GM21723 (cell line): Measurements from ENCODE around the gene TMCC2.
A peak's percentile ranks its signal among the peaks of the same experiment; 100 is the strongest.
"Not testable (repeated sequence)": the region's sequence is repeated elsewhere in the genome, so short reads cannot be mapped to it uniquely, and the experiment has no call there.

Experiments used
- ATAC-seq: cut with Tn5 transposase; IDR thresholded peaks from one replicate; pipeline ENCODE4 v1.9.1; 2021; ENCODE audit warnings: mild to moderate bottlenecking, moderate library complexity; ENCODE audit not compliant: unreplicated experiment

Gene TMCC2

GRCh38 chr1:205275133-205275532 is 47.4 kb downstream of the TMCC2 start:
- ATAC-seq = no peak

- ATAC-seq = no peak
These were observed 48.4 kb downstream of the TMCC2 start for GRCh38 chr1:205275916-205276688.

DNA sequence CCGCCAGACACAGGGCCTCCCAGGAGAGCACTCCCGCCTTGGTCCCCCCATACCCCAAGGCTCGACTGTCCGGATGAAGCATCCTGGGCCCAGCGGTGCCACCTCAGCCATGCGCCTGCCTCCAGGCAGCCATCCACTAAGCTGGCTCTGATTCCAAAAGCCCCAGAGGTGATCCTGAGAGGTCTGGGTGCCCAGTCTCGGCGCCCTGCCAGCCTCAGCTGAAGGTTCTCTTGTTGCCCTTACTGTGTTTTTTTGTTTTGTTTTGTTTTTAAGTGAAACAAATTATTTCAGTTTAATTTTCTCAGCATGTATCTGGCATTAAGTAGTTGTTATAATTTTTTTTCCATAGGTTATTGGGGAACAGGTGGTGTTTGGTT is 48.9 kb downstream of the TMCC2 start:
- no peak for ATAC-seq

- no peak for ATAC-seq
These were observed 52.2 kb downstream of the TMCC2 start for GRCh38 chr1:205279986-205280385.

- not testable (repeated sequence) for ATAC-seq
These were observed 53.1 kb downstream of the TMCC2 start for GRCh38 chr1:205280666-205281395.

DNA sequence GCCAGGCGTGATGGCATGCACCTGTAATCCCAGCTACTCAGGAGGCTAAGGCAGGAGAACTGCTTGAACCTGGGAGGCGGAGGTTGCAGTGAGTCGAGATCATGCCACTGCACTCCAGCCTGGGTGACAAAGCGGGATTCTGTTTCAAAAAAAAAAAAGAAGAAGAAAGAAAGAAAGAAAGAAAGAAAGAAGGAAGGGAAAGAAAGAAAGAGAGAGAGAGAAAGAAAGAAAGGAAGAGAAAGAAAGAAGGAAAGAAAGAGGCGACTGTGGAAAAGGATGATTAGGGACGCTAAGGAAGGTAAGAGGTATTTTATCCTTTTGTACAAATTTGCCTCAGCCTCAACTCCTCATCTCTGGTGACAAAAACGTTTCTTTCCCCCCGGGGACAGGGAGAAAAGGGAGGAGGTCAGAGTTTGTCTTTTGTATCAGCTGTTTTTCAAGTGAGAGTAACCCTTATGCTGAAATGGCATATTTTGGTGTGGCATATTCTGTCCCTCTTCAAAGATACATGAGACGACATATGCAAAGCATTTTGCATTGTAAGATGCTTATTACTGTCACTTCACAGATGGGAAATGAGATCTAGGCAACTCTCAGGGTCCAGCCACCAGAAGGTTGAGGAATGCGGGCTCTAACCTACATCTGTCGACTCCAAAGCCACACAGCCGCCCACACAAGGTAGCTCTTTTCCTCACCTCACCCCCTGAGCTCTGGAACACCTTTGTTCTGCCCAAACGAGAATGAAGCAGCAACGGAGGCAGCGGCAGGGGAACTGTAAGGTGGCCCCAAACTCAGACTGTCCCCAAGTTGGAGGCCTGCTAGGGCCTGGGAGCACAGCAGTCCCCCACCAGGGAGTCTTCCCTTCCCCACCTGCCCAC is 55.8 kb downstream of the TMCC2 start:
- no peak for ATAC-seq

- ATAC-seq = no peak
These were observed 56.8 kb downstream of the TMCC2 start for GRCh38 chr1:205284420-205285144.

DNA sequence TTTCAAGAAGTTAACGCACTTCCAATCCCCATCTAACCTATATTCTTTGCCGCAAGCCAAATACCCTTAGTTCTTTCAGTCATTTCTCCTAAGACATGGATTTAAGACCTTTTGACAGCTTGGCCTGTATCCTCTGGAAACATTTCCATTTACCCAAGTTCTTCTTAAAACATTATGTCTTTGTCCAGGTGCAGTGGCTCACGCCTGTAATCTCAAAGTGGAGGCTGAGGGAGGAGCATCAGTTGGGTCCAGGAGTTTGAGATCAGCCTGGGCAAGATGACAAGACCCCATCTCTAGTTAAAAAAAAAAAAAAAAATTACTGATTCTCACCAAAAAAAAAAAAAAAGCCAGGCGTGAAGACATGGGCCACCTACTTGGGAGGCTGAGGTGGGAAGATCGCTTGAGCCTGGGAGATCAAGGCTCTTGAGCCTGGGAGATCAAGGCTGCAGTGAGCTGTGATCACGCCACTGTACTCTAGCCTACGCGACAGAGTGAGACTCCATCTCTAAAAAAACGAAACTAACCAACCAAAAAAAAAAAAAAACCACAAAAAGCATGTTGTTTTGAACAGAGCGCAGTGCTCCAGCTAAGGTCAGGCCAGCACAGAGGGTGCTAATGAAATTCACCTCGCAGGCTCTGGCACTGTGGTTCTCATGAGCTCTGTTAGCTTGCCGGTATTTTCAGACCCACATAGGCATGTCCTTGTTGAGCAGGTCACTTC is 57.8 kb downstream of the TMCC2 start:
- ATAC-seq = peak; percentile 40

GRCh38 chr1:205286335-205286950 is 58.7 kb downstream of the TMCC2 start:
- peak; percentile 34 for ATAC-seq

DNA sequence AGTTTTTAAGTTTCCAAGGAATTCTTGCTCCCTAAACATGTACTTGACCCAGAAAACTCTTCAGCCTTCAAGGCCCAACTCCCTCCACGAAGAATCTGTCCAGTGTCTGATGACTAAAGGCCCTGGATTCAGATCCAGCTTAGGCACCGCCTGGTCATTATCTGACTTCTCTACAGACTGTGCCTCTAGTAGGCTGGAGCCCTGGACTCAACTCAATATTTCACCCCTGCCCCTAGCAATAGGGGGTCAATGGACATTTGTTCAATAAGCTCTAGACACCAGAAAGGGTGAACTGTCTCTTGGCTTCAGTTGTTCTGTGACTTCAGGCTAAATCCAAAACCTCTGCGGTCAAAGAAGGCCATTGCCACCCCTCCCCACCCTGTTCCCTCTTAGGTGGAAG is 59.3 kb downstream of the TMCC2 start:
- no peak for ATAC-seq

GRCh38 chr1:205287767-205288559 is 60.2 kb downstream of the TMCC2 start:
- peak; percentile 82 for ATAC-seq

DNA sequence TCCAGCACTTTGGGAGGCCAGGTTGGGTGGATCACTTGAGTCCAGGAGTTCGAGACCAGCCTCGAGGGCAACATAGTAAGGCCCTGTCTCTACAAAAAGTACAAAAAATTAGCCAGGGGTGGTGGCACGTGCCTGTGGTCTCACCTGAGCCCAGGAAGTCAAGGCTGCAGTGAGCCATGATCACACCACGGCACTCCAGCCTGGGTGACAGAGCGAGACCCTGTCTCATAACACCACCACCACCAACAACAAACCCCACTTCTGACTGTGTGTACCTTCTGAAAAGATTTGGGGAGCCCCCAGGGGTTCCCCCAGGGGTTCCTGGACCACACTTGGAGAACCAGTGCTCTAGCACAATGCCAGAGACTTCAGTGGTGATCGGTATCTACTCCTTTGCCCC is 63.9 kb downstream of the TMCC2 start:
- ATAC-seq = no peak

GRCh38 chr1:205293350-205294074 is 65.8 kb downstream of the TMCC2 start:
- no peak for ATAC-seq

- ATAC-seq = no peak
These were observed 66.6 kb downstream of the TMCC2 start for GRCh38 chr1:205294175-205294917.

GRCh38 chr1:205294934-205295333 is 67.2 kb downstream of the TMCC2 start:
- ATAC-seq = no peak

- ATAC-seq = no peak
These were observed 68.4 kb downstream of the TMCC2 start for GRCh38 chr1:205296154-205296553.

GRCh38 chr1:205297546-205298177 is 69.9 kb downstream of the TMCC2 start:
- not testable (repeated sequence) for ATAC-seq
